HAP-1 (cell line): ENCODE data around the gene PARPBP.

Experiments used
- DNase-seq, 2 experiments: peaks; one replicate each; pipeline ENCODE4 v3.0.0-alpha.2; 2016 to 2020; ENCODE audit warnings: low spot score in 2 of 2
- H3K27me3 ChIP-seq: fragments of 250-450 bp; sonication (Bioruptor Pico); 2 replicates; pipeline ENCODE4 v1.5.1; 2020; ENCODE audit warnings: low read depth, mild to moderate bottlenecking, moderate library complexity
- H3K36me3 ChIP-seq: fragments of 250-450 bp; sonication (Bioruptor Pico); replicated peaks from 2 replicates; pipeline ENCODE4 v1.5.1; 2020; ENCODE audit warnings: mild to moderate bottlenecking
- H3K4me1 ChIP-seq: fragments of 250-450 bp; sonication (Bioruptor Pico); 2 replicates; pipeline ENCODE4 v1.5.1; 2020; ENCODE audit warnings: mild to moderate bottlenecking
- H3K4me3 ChIP-seq: fragments of 250-450 bp; sonication (Bioruptor Pico); 2 replicates; pipeline ENCODE4 v1.5.1; 2020; ENCODE audit warnings: mild to moderate bottlenecking, moderate library complexity
- H3K9me3 ChIP-seq: fragments of 250-450 bp; sonication (Bioruptor Pico); 2 replicates; pipeline ENCODE4 v1.5.1; 2020; ENCODE audit warnings: mild to moderate bottlenecking, moderate library complexity
- in situ Hi-C: fragments of 300-500 bp; cut with MboI; formaldehyde crosslinking; loops from 3 replicates; pipeline ENCODE4 v1.14.3; 2020; ENCODE audit warnings: low sequenced_read_pairs, inconsistent platforms, mixed read lengths

PARPBP gene

DNA sequence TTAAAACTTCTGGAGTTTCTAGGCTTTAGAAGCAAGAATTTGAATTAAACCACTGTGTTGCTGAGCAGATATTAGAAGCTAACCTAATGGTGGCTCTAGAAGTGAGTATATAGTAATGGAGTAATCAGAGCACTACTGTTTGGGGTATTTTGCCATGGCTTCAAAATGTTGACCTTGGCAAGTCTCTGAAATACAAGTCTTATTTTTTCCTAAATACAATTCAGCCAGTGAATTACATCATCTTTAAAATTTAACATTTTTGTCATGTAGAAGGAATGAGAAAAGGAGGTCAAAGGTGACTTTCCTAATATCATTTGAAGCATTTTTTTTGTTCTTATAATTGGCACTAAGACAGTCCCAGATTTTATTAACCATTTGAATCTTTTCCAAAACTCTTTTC, 52.5 kb downstream of the PARPBP start:
- Histone ChIP-seq H3K36me3 (peaks cover 13% of the 10 kb centered on the region), H3K4me3 (no peak overlapping the region), H3K4me1 (no peaks in the 10 kb centered on the region), H3K27me3 (no peaks in the 10 kb centered on the region), H3K9me3 (no peaks in the 10 kb centered on the region)
- no peak for DNase-seq
- in situ Hi-C loops = no loop called here

DNA sequence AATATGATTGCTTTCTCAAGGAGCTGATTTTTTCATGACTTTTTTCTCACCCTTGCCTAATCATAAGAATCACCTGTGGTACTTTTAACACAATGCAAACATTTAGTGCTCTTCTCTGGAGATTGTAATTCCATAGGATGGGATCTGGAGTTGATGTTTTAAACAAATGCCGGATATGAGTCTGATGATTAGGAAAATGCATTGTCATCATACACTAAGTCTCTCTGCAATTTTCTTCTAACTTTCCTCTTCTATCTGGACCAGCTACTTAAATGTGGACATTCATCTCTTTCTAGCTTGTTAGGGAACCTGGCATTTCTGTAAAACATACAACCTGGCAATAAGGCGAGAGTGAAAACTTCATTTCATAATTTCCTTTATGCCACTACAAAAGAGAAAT, 54.1 kb downstream of the PARPBP start:
- Histone ChIP-seq H3K36me3 (peaks cover 16% of the 10 kb centered on the region), H3K4me3 (no peak overlapping the region), H3K27me3 (no peaks in the 10 kb centered on the region), H3K4me1 (no peaks in the 10 kb centered on the region), H3K9me3 (no peaks in the 10 kb centered on the region)
- in situ Hi-C loops = no loop called here
- no peak for DNase-seq

DNA sequence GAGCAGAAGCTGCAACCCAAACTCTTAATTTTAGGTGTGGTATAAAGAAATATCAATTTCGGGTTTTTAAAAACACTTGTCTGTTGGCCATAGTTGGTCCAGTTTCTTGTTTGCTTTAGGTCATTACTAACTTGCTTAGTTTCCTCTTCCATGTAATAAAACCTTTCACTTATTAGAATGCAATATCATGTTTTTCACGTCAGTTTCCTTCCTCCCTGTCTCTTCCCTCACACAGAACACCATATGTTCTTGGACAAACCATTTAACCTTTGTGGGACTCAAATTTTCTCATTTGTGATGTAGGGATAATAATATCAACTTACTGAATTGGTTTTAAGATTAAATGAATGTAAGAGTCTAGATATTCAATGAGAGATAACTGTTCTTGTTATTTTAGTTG, 54.8 kb downstream of the PARPBP start:
- Histone ChIP-seq H3K9me3 (no peaks in the 10 kb centered on the region), H3K4me1 (no peaks in the 10 kb centered on the region), H3K36me3 (peaks cover 16% of the 10 kb centered on the region), H3K4me3 (no peak overlapping the region), H3K27me3 (no peaks in the 10 kb centered on the region)
- in situ Hi-C loops = no loop called here
- no peak for DNase-seq

DNA sequence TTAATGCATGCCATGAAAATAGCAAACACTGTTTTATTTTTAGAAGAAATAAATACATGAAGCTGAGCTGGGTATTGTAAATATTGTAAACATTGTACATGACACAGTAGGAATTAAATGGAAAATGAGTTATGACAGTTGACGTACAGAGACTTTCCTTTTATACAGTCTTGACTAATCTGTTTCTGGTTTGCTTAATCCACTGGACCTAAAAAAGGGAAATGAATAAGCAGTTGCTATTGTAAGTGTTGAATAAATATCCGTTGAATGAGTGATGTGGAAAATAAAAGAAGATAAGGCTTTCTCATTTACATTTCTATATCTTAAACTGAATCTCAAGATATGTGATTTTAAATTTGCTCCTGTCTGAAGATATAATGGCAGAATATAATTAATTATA, 62.7 kb downstream of the PARPBP start:
- H3K9me3 ChIP-seq = no peaks in the 10 kb centered on the region
- peaks cover 7% of the 10 kb centered on the region; the same call in 1 of the 2 replicates for H3K36me3 ChIP-seq
- H3K27me3 ChIP-seq = no peaks in the 10 kb centered on the region
- H3K4me1 ChIP-seq = peaks cover 7% of the 10 kb centered on the region
- peak in 1 of 2 experiments; percentile 71 for DNase-seq
- in situ Hi-C loops = no loop called here
- no peak overlapping the region for H3K4me3 ChIP-seq

DNA sequence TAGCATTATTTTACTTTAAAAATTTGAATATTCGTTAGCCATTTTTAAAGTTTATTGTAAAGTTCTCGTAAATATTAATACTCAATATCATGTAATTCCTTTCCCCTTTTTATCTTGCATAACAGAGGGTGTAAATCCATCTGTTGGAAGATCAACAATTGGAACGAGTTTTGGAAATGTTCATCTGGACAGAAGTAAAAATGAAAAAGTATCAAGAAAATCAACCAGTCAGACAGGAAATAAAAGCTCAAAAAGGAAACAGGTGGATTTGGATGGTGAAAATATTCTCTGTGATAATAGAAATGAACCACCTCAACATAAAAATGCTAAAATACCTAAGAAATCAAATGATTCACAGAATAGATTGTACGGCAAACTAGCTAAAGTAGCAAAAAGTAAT, 75.8 kb downstream of the PARPBP start:
- Histone ChIP-seq H3K36me3 (no peaks in the 10 kb centered on the region; the same call in 1 of the 2 replicates), H3K9me3 (no peaks in the 10 kb centered on the region), H3K4me1 (no peaks in the 10 kb centered on the region), H3K4me3 (no peak overlapping the region), H3K27me3 (no peaks in the 10 kb centered on the region)
- in situ Hi-C loops = no loop called here
- DNase-seq = no peak

DNA sequence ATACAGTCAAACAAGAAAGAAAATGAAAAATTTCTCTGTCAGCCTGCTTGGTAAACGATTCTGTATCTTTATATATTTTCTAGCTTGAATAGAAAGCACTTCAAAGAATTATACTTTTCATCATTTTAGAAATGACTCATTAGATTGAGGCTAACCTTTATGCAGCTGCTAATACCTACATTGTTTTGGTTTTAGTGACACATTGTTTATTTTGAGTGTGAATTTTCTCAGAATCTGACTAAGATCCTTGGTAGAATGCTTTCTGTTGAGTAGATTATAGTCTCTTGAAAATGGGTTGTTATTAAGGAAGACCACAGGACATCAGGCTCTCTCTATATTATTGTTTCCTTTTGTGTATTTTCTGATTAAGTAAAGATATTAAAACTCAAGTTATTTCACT, 77.8 kb downstream of the PARPBP start, which contains the start of gene PMCH:
PMCH (minus strand) TSS at position 45 of the 400 bp plus-strand sequence. CDS start 63 bp downstream, outside the sequence.
- Histone ChIP-seq H3K27me3 (no peaks in the 10 kb centered on the region), H3K4me1 (no peaks in the 10 kb centered on the region), H3K9me3 (no peaks in the 10 kb centered on the region), H3K36me3 (no peaks in the 10 kb centered on the region), H3K4me3 (no peak within 1 kb of the TSS)
- in situ Hi-C loops = no loop called here
- DNase-seq = no peak

DNA sequence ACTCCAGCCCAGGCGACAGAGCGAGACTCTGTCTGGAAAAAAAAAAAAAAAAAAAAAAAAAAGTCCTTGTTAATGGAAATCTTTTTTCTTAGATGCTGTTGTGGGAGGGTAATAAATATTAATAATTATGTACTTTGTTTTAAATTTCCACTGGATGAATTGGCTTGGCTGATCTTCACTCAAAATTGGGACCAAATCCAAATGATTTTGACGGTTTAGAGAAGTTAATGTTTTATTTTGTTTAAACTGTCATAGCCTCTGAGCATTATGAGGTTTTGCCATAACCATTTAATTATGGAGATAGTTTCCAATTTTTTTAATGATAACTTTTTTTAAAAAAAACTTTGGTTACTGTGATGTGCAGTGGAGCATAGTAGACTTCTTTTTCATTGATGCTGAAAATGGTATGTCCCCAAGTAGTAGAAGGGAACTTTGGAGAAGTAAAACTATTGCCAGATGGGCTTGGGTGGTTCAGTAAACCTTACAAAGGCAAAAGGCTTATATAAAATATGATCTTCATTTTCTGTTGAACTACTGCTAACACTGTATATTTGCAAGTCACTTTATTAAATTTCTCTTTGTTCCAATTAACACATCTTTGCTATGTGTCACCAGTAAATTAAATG, 81.6 kb downstream of the PARPBP start:
- Histone ChIP-seq H3K9me3 (no peaks in the 10 kb centered on the region), H3K27me3 (no peaks in the 10 kb centered on the region), H3K4me1 (no peaks in the 10 kb centered on the region), H3K4me3 (no peak overlapping the region), H3K36me3 (peaks cover 4% of the 10 kb centered on the region; the same call in 1 of the 2 replicates)
- DNase-seq = no peak
- in situ Hi-C loops = no loop called here

DNA sequence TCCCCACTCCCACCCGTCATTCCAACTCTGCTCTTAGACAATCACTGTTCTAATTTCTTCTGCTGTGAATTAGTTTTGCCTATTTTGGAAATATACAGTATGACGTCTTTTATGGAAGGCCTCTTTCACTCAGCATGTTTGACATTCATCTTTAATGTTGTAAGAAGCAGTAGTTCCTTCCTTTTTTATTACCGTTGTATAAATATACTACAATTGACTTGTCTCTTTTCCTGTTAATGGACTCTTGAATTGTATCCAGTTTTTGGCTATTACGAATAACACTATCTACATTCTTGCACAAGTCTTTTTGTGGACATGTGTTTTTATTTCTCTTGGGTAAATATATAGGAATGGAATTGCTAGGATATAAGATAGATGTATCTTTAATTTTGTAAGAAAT, 82.6 kb downstream of the PARPBP start:
- in situ Hi-C loops = no loop called here
- H3K4me3 ChIP-seq = no peak overlapping the region
- peaks cover 4% of the 10 kb centered on the region; the same call in 1 of the 2 replicates for H3K36me3 ChIP-seq
- no peaks in the 10 kb centered on the region for H3K4me1 ChIP-seq
- DNase-seq = no peak
- no peaks in the 10 kb centered on the region for H3K27me3 ChIP-seq
- H3K9me3 ChIP-seq = no peaks in the 10 kb centered on the region

DNA sequence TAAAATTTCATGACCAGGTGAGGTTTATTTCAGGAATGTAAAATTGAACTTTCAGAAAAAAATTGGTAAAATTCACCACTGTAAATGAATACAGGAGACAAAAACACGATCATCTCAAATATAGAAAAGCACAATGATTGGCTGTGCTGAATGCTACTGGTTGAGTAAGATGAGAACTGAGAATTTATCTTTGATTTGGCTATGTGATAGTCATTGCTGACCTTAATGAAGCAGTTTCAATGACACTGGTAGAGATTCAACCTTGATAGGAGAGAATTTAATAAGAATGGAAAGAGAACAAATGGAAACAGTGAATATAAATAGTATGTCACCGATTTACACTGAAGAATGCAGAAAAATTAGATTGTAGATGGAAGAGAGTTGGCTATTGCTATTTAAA, 84.0 kb downstream of the PARPBP start:
- no peak overlapping the region for H3K4me3 ChIP-seq
- in situ Hi-C loops = no loop called here
- no peak for DNase-seq
- no peaks in the 10 kb centered on the region for H3K4me1 ChIP-seq
- H3K27me3 ChIP-seq = no peaks in the 10 kb centered on the region
- H3K36me3 ChIP-seq = peaks cover 4% of the 10 kb centered on the region; the same call in 1 of the 2 replicates
- H3K9me3 ChIP-seq = no peaks in the 10 kb centered on the region

DNA sequence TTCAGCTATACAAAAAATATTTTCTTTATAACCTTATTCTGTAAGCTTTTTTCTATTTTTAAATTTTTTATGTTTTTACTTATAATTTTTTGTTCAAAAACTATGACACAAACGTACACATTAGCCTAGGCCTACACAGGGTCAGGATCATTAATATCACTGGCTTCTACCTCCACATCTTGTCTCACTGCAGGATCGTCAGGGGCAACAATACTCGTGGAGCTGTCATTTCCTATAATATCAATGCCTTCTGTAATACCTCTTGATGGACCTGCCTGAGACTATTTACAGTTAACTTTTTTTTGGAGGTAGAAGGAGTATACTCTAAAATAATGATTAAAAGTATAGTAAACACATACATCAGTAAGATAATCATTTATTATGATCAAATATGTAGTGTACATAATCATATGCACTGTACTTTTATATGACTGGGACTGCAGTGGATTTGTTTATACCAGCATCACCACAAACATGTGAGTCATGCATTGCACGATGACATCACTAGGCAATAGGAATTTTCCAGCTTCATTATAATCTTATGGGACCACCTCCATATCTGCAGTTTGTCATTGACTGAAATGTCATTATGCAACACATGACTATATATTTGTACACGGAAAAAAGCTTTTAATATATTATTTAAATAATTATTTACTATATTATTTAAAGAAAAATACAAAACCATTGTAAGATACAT, 96.2 kb downstream of the PARPBP start:
- H3K27me3 ChIP-seq = no peaks in the 10 kb centered on the region
- no peaks in the 10 kb centered on the region for H3K9me3 ChIP-seq
- in situ Hi-C loops = no loop called here
- no peak overlapping the region for H3K4me3 ChIP-seq
- no peaks in the 10 kb centered on the region for H3K4me1 ChIP-seq
- H3K36me3 ChIP-seq = no peaks in the 10 kb centered on the region
- DNase-seq = no peak

DNA sequence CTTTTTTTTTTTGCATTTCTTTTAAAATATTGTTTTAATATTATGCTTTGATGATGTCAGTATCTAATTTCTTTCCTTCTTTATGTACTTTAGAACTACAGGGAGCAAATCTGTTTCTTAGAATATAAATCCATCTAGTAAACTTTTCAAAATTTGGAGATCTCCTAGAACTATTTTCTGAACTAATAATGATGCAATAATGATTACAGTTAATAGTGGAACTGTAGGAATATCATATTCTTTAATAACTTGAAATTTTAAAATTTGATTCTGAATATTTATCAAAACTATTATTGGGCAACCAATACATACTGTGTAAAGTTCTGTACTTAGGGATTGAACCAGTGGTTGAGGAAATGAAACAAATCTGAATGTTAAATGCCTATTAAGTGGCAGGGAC, 100.8 kb downstream of the PARPBP start:
- DNase-seq = no peak
- Histone ChIP-seq H3K27me3 (no peaks in the 10 kb centered on the region), H3K36me3 (no peaks in the 10 kb centered on the region), H3K4me1 (no peaks in the 10 kb centered on the region), H3K4me3 (no peak overlapping the region), H3K9me3 (no peaks in the 10 kb centered on the region)
- in situ Hi-C loops = no loop called here

DNA sequence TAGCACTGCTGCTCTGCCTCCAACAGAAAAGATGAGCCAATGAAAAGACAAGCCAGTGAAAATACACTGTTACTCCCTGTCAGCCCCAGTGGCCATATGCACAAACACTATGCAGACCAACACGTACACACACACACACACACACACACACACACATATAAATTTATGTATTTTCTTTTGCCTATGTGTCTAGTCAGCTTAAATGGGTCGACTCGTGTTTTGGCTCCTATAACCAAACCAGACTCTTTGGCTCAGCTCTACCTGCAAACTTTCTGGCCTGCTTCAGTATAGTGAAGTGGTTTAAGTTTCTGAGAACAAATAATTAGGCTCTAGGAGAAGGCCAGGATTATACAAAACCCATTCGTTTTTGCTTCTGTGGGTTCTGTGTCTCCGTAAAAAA, 108.0 kb downstream of the PARPBP start:
- Histone ChIP-seq H3K9me3 (no peaks in the 10 kb centered on the region), H3K4me1 (no peaks in the 10 kb centered on the region), H3K4me3 (no peak overlapping the region), H3K36me3 (no peaks in the 10 kb centered on the region), H3K27me3 (0 out of 2 replicates have a peak, but pooled peaks cover 3% of the 10 kb centered on the region)
- in situ Hi-C loops = no loop called here
- DNase-seq = no peak

DNA sequence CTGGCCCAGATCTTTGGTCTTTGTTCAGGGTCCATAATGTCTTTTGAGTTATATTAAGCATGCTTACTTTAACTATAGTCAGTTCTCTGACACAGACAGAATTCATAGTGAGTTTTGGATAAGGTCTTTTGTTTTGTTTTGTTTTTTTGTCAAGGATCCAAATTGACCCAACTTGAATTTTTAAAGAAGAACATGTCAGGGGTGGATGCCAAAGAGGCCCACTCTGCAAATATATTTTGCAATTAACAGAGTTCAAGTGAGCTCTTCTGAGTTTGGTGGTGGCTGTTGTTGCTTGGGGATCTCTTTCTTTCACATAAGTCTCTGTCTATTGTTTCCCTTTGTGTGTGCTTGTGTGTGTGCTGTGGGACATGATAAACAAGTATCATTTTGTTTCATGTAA, 112.1 kb downstream of the PARPBP start:
- Histone ChIP-seq H3K36me3 (no peaks in the 10 kb centered on the region), H3K4me1 (no peaks in the 10 kb centered on the region), H3K27me3 (0 out of 2 replicates have a peak, but pooled peaks cover 3% of the 10 kb centered on the region), H3K4me3 (no peak overlapping the region), H3K9me3 (no peaks in the 10 kb centered on the region; the same call in 1 of the 2 replicates)
- in situ Hi-C loops = no loop called here
- no peak for DNase-seq

DNA sequence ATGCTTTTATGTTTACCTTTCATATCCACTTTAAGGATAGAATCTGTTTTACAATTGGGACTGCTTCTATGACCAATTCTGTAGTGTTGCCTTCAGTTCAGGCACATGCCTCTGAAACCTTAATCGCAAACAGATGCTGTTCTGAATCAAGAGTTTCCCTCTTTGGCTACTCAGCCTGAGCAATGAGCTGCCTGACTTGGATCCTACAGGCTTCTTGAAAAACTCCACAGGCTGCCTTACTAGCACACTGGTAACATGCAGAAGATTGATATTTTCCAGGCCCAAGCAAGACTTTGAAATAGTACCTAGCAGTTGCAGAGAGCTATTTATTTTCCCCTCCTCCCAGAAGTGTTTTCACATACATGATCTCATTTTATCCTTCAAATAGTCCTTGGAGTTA, 112.5 kb downstream of the PARPBP start:
- in situ Hi-C loops = no loop called here
- H3K4me1 ChIP-seq = no peaks in the 10 kb centered on the region
- no peak overlapping the region for H3K4me3 ChIP-seq
- H3K27me3 ChIP-seq = 0 out of 2 replicates have a peak, but pooled peaks cover 3% of the 10 kb centered on the region
- H3K9me3 ChIP-seq = no peaks in the 10 kb centered on the region; the same call in 1 of the 2 replicates
- H3K36me3 ChIP-seq = no peaks in the 10 kb centered on the region
- DNase-seq = no peak
